H1 (cell line): Measurements from ENCODE around the gene TSPAN9. TPM values are rescaled to one million over a fixed set of nuclear protein-coding genes. Genes with fewer than 3 reads are reported as not detected.

Source experiments
- CTCF ChIA-PET: fragments of 300-600 bp; sonication (Branson Sonifier 250); formaldehyde crosslinking; loops from one replicate; lab custom pipeline; 2021; ENCODE audit not compliant: partially characterized antibody; lab: Charles Lee
- POLR2A ChIA-PET: fragments of 300-600 bp; sonication (Branson Sonifier 250); formaldehyde crosslinking; loops from one replicate; lab custom pipeline; 2021; ENCODE audit warnings: inconsistent platforms; ENCODE audit not compliant: partially characterized antibody; lab: Charles Lee
- DNase-seq, 2 experiments: peaks; one replicate each; pipeline versions ENCODE4 v3.0.0 to v3.0.0-alpha.2; 2010 to 2022; ENCODE audit warnings: low spot score in 2 of 2, low read depth in 1 of 2, mixed read lengths in 1 of 2
- FAIRE-seq: peaks from 2 replicates; lab custom pipeline; 2011; peaks lifted over from hg19 to GRCh38; lab: Jason Lieb, UNC
- H2AFZ ChIP-seq: 2 replicates; pipeline ENCODE4 v1.8.1; 2012; ENCODE audit warnings: low read length, inconsistent platforms
- H2AK5ac ChIP-seq: 2 replicates; pipeline ENCODE4 v1.6.1; 2013; ENCODE audit warnings: low read depth, low read length
- H2BK120ac ChIP-seq: replicated peaks from 2 replicates; pipeline ENCODE3; 2013; ENCODE audit warnings: low read depth, low read length, inconsistent platforms
- H2BK12ac ChIP-seq: 2 replicates; pipeline ENCODE4 v1.6.1; 2013; ENCODE audit warnings: low read depth, low read length
- H2BK15ac ChIP-seq: 2 replicates; pipeline ENCODE4 v1.6.1; 2013; ENCODE audit warnings: low read length
- H2BK20ac ChIP-seq: 2 replicates; pipeline ENCODE4 v1.6.1; 2013; ENCODE audit warnings: low read length
- H2BK5ac ChIP-seq: 2 replicates; pipeline ENCODE4 v1.6.1; 2013; ENCODE audit warnings: low read depth, low read length
- H3K14ac ChIP-seq: 2 replicates; pipeline ENCODE4 v1.6.1; 2013; ENCODE audit warnings: inconsistent platforms; ENCODE audit not compliant: insufficient read length
- H3K18ac ChIP-seq: 2 replicates; pipeline ENCODE4 v1.6.1; 2013; ENCODE audit warnings: low read length; ENCODE audit errors: extremely low read depth
- H3K23ac ChIP-seq: 2 replicates; pipeline ENCODE4 v1.6.1; 2013; ENCODE audit warnings: inconsistent platforms; ENCODE audit not compliant: insufficient read length
- H3K23me2 ChIP-seq: 2 replicates; pipeline ENCODE4 v1.6.1; 2013; ENCODE audit warnings: low read depth, low read length
- H3K27ac ChIP-seq: 2 replicates; pipeline ENCODE4 v1.6.1; 2011; ENCODE audit warnings: low read depth, low read length, inconsistent platforms
- H3K27me3 ChIP-seq, 4 experiments: replicated peaks in 1 of 4; 1 replicate in 1 of 4; 2 replicates in 3 of 4; pipeline versions ENCODE4 v1.6.1 to v1.8.1; 2011 to 2013; ENCODE audit warnings: low read length in 3 of 4, mild to moderate bottlenecking in 3 of 4, inconsistent platforms in 2 of 4, mixed read lengths in 2 of 4, moderate library complexity in 1 of 4; ENCODE audit not compliant: control insufficient read depth in 3 of 4, insufficient read depth in 3 of 4; ENCODE audit errors: extremely low read depth in 1 of 4
- H3K36me3 ChIP-seq, 4 experiments: 2 replicates each; pipeline versions ENCODE4 v1.6.1 to v1.8.1; 2011 to 2013; ENCODE audit warnings: mild to moderate bottlenecking in 4 of 4, low read length in 3 of 4, moderate library complexity in 2 of 4, control low read depth in 1 of 4, inconsistent platforms in 1 of 4; ENCODE audit not compliant: insufficient read depth in 4 of 4, control insufficient read depth in 2 of 4
- H3K4ac ChIP-seq: replicated peaks from 2 replicates; pipeline ENCODE3; 2013; ENCODE audit warnings: low read length, low read depth, mixed read lengths, inconsistent platforms; ENCODE audit not compliant: insufficient read length
- H3K4me1 ChIP-seq, 4 experiments: replicated peaks in 1 of 4; 1 replicate in 1 of 4; 2 replicates in 3 of 4; pipeline versions ENCODE4 v1.6.1 to v1.8.1; 2011 to 2013; ENCODE audit warnings: low read length in 3 of 4, inconsistent platforms in 2 of 4, mixed read lengths in 1 of 4; ENCODE audit not compliant: insufficient read depth in 4 of 4, control insufficient read depth in 3 of 4
- H3K4me2 ChIP-seq, 2 experiments: 2 replicates each; pipeline versions ENCODE4 v1.6.1 to v1.8.1; 2011 to 2013; ENCODE audit warnings: low read depth in 2 of 2, low read length in 2 of 2, control low read depth in 1 of 2, inconsistent platforms in 1 of 2, mild to moderate bottlenecking in 1 of 2; ENCODE audit not compliant: insufficient read depth in 1 of 2
- H3K4me3 ChIP-seq, 4 experiments: fragments of 200-600, 300-600 bp in 1 of 4; sonication (generic), shearing (Covaris generic), sonication (Bioruptor Twin) in 1 of 4; 2 replicates each; pipeline versions ENCODE4 v1.5.1 to v1.8.1; 2011 to 2016; ENCODE audit warnings: low read length in 4 of 4, low read depth in 3 of 4, control low read depth in 2 of 4, inconsistent platforms in 2 of 4, mild to moderate bottlenecking in 2 of 4, mixed read lengths in 1 of 4, moderate library complexity in 1 of 4; ENCODE audit not compliant: insufficient read depth in 2 of 4; ENCODE audit errors: extremely low read depth in 1 of 4
- H3K56ac ChIP-seq: replicated peaks from 2 replicates; pipeline ENCODE3; 2013; ENCODE audit warnings: low read depth, mild to moderate bottlenecking, mixed read lengths, low read length, inconsistent platforms; ENCODE audit not compliant: insufficient read length
- H3K79me1 ChIP-seq: 2 replicates; pipeline ENCODE4 v1.6.1; 2013; ENCODE audit warnings: low read depth, low read length, control low read depth
- H3K79me2 ChIP-seq, 2 experiments: 2 replicates each; pipeline versions ENCODE4 v1.6.1 to v1.8.1; 2012 to 2013; ENCODE audit warnings: low read length in 2 of 2, mild to moderate bottlenecking in 2 of 2, inconsistent platforms in 1 of 2; ENCODE audit not compliant: insufficient read depth in 2 of 2, control insufficient read depth in 1 of 2
- H3K9ac ChIP-seq, 4 experiments: replicated peaks in 1 of 4; 1 replicate in 1 of 4; 2 replicates in 3 of 4; pipeline versions ENCODE4 v1.6.1 to v1.8.1; 2011 to 2013; ENCODE audit warnings: low read depth in 3 of 4, low read length in 3 of 4, control low read depth in 2 of 4, mild to moderate bottlenecking in 2 of 4, moderate library complexity in 2 of 4, inconsistent platforms in 1 of 4; ENCODE audit errors: extremely low read depth in 1 of 4
- H3K9me3 ChIP-seq, 2 experiments: 2 replicates each; pipeline versions ENCODE4 v1.6.1 to v1.8.1; 2012 to 2013; ENCODE audit warnings: mild to moderate bottlenecking in 2 of 2, moderate library complexity in 2 of 2, control low read depth in 1 of 2, inconsistent platforms in 1 of 2, low read depth in 1 of 2, low read length in 1 of 2, mixed read lengths in 1 of 2; ENCODE audit not compliant: insufficient read depth in 2 of 2
- H4K20me1 ChIP-seq, 2 experiments: replicated peaks in 1 of 2; 2 replicates each; pipeline versions ENCODE3 to v1.8.1; 2011 to 2013; ENCODE audit warnings: inconsistent platforms in 2 of 2, low read length in 2 of 2, mild to moderate bottlenecking in 1 of 2; ENCODE audit not compliant: insufficient read depth in 2 of 2, control insufficient read depth in 1 of 2
- H4K5ac ChIP-seq: 2 replicates; pipeline ENCODE4 v1.6.1; 2013; ENCODE audit warnings: low read length, low read depth, mixed read lengths, inconsistent platforms; ENCODE audit not compliant: insufficient read length
- H4K8ac ChIP-seq: 2 replicates; pipeline ENCODE4 v1.8.0; 2013; ENCODE audit warnings: mild to moderate bottlenecking, moderate library complexity, low read length, inconsistent platforms; ENCODE audit not compliant: insufficient read depth; ENCODE audit errors: extremely low read depth
- H4K91ac ChIP-seq: replicated peaks from 2 replicates; pipeline ENCODE3; 2013; ENCODE audit warnings: low read length, mixed read lengths, inconsistent platforms; ENCODE audit not compliant: insufficient read length
- KDM1A ChIP-seq: fragments of 200-600, 300-600 bp; sonication (generic); IDR thresholded peaks from 2 replicates; pipeline ENCODE4 v1.7.1; 2016; ENCODE audit warnings: mild to moderate bottlenecking, low read length, borderline replicate concordance
- WGBS, 2 experiments: shearing (Covaris generic) in 1 of 2; methylation state at CpG; one replicate each; pipeline versions ENCODE4 v1.1.6 to v1.1.7; 2013 to 2015; ENCODE audit warnings: low lambda C conversion rate in 2 of 2, mixed read lengths in 2 of 2, inconsistent platforms in 1 of 2, low coverage in 1 of 2, missing lambda C conversion rate in 1 of 2; ENCODE audit not compliant: insufficient replicate concordance in 2 of 2, insufficient coverage in 1 of 2, insufficient read length in 1 of 2; ENCODE audit errors: extremely low coverage in 1 of 2, missing lambda C conversion rate in 1 of 2; 5-methylcytosine and 5-hydroxymethylcytosine counted together
- polyA plus RNA-seq, 7 experiments: library from polyadenylated mRNA; depleted of rRNA in 3 of 7; stranded (reverse) in 5 of 7; unstranded in 2 of 7; fragments of >200 nt in 5 of 7; fragments of 200-250 nt in 2 of 7; gene quantifications; 1 replicate in 5 of 7; 2 replicates in 1 of 7; 4 replicates in 1 of 7; pipeline versions ENCODE4 v1.2.1 to v1.2.3, GENCODE V29; 2011 to 2013; ENCODE audit warnings: missing spikeins in 2 of 7, mixed read lengths in 2 of 7
- total RNA-seq: library from RNA; stranded (reverse); fragmentation: NEBNext Ultra II Directional; extraction: Animal tissue kit (Norgen Biotek cat#: 25700); gene quantifications from 2 replicates; pipeline ENCODE4 v1.2.1, GENCODE V29; 2021
- TF ChIP-seq, protein P1 (sequence below): IDR thresholded peaks from 2 replicates; pipeline ENCODE4 v1.6.1; 2012; ENCODE audit warnings: inconsistent platforms

The TSPAN9 gene
- total and polyA plus RNA-seq, 2 of the 8 experiments (the other 6 are each of a cell fraction or from before 2014, with no cell fraction given) = 11.5 to 29.1 TPM

- H3K9me3 ChIP-seq = no peaks in the 10 kb centered on the region
- no peak overlapping the region for H2BK20ac ChIP-seq
- H3K18ac ChIP-seq = no peak overlapping the region
- H3K79me2 ChIP-seq = no peaks in the 10 kb centered on the region
- no peak overlapping the region for H3K4me3 ChIP-seq
- no peak overlapping the region for H2BK5ac ChIP-seq
- no peak overlapping the region for H4K8ac ChIP-seq
- DNase-seq (no peak), FAIRE-seq (no peak)
- 96% methylated on average over 4 of the region's 4 CpGs; no CpG with 5 or more reads in 1 of the 2 experiments for WGBS, 2 experiments
- peaks cover 0 to 5% (median 2%) of the 10 kb centered on the region in 4 experiments; a peak in 3 of 7 replicates for H3K4me1 ChIP-seq
- H3K27ac ChIP-seq = no peak overlapping the region
- no peaks in the 10 kb centered on the region for H4K20me1 ChIP-seq
- TF ChIP-seq KDM1A = no peak
- TF ChIP-seq, protein P1, sequence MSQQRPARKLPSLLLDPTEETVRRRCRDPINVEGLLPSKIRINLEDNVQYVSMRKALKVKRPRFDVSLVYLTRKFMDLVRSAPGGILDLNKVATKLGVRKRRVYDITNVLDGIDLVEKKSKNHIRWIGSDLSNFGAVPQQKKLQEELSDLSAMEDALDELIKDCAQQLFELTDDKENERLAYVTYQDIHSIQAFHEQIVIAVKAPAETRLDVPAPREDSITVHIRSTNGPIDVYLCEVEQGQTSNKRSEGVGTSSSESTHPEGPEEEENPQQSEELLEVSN = no peak
- no peak overlapping the region for H3K4ac ChIP-seq
- ChIA-PET CTCF (interaction anchor here (0.6 to 1.5 kb wide), 3 partner anchors 17 to 131 kb away, joined by 3 to 4 read pairs (median 3); no protein-coding TSS in a partner anchor), POLR2A (no interaction called here)
- H3K23me2 ChIP-seq = no peaks in the 10 kb centered on the region
- no peak overlapping the region for H2BK12ac ChIP-seq
- H3K27me3 ChIP-seq = no peaks in the 10 kb centered on the region
- no peak overlapping the region for H3K23ac ChIP-seq
- no peak overlapping the region for H3K9ac ChIP-seq
- no peak overlapping the region for H4K5ac ChIP-seq
- H3K4me2 ChIP-seq = no peak overlapping the region
- H2AFZ ChIP-seq = no peak overlapping the region
- no peak overlapping the region for H3K56ac ChIP-seq
- H3K36me3 ChIP-seq = no peaks in the 10 kb centered on the region; a peak in 1 of 8 replicates
- no peak overlapping the region for H2BK120ac ChIP-seq
- H2BK15ac ChIP-seq = no peak overlapping the region
- H2AK5ac ChIP-seq = no peak overlapping the region
- no peaks in the 10 kb centered on the region for H3K79me1 ChIP-seq
- no peak overlapping the region for H4K91ac ChIP-seq
- no peak overlapping the region for H3K14ac ChIP-seq
Observed at GRCh38 chr12:3048540-3048939, 28.6 kb upstream of the TSPAN9 start.
